HUDEP-2 (cell line): ENCODE measurements around the gene TNFRSF6B.

ENCODE experiments used
- DNase-seq, 76 experiments: peaks; one replicate each; lab custom pipeline; 2025; ENCODE audit not compliant: unreplicated experiment in 76 of 76; lab: John Stamatoyannopoulos, UW

The TNFRSF6B gene

GRCh38 chr20:63694584-63695423, 1.6 kb upstream of the TNFRSF6B start:
- no peak for DNase-seq

GRCh38 chr20:63695424-63696305, 787 bp upstream of the TNFRSF6B start:
- no peak for DNase-seq

DNA sequence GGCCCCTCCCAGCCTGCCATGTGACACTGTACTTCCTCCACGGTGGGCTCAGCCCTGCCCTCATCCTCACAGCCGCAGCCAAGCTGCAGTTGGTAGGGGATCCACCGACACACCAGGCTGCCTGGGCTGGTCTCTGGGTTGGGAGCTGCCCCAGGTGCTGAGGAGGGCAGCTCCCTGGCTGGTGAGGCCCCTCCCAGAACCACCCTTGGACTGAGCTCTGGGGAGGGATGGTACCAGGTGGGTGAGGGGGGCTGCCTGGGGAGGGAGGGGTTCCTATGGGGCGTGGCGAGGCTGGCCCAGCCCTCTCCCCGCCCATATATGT, 185 bp upstream of the TNFRSF6B start:
- DNase-seq: no peak

- no peak for DNase-seq
These were observed 960 bp downstream of the TNFRSF6B start for GRCh38 chr20:63697357-63697867.

DNA sequence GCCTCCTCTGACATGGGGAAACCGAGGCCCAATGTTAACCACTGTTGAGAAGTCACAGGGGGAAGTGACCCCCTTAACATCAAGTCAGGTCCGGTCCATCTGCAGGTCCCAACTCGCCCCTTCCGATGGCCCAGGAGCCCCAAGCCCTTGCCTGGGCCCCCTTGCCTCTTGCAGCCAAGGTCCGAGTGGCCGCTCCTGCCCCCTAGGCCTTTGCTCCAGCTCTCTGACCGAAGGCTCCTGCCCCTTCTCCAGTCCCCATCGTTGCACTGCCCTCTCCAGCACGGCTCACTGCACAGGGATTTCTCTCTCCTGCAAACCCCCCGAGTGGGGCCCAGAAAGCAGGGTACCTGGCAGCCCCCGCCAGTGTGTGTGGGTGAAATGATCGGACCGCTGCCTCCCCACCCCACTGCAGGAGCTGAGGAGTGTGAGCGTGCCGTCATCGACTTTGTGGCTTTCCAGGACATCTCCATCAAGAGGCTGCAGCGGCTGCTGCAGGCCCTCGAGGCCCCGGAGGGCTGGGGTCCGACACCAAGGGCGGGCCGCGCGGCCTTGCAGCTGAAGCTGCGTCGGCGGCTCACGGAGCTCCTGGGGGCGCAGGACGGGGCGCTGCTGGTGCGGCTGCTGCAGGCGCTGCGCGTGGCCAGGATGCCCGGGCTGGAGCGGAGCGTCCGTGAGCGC, 1.6 kb downstream of the TNFRSF6B start:
- no peak for DNase-seq

GRCh38 chr20:63698739-63699465, 2.5 kb downstream of the TNFRSF6B start:
- no peak for DNase-seq

DNA sequence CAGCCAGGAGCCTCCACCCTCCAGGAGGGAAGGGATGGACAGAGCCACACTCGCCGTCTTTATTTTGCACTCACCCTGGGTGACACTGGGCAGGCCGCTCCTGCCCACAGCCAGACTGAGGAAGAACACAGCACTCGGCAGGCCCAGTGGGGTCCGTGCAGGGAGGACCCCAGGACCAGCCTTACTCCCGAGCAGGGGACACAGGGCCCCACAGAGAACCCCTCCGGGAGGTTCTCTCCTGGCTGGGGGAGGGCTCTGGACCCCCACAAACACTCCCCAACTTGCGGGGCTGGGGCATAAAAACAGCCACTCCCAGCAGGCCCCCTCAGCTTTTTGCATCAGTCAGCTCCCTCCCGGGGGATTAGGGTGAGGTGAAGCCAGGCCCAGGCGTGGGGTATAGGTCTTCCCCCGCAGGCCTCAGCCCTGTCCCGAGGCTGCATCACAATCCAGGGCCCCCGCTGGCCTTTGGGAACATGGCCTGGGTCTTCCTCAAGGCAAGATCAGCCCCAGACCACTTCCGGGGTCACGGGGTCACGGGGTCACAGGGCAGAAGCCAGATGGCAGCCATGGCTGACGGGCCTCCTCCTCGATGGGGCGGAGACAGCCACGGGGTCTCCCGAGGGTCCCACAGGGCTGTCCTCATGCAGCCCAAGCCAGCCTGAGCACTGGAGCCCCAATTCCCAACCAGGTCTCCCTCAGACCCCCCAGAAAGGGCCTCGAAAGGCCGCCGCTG, 3.2 kb downstream of the TNFRSF6B start:
- DNase-seq: no peak

- no peak for DNase-seq
These were observed 4.0 kb downstream of the TNFRSF6B start for GRCh38 chr20:63700199-63701050.

DNA sequence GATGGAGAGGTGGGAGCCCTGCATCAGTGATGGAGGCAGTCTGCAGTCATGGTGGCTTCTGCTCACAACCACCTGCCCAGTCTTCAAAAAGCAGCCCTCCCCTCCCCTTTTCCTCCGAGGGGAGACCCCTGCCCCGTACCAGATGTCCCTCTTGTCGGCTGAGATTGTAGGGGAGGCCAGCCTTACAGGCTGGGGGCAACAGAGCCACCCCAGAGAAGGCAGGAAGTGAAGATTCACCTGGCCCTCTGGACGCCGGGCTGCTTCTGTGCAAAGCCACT, 4.5 kb downstream of the TNFRSF6B start:
- DNase-seq: no peak

DNA sequence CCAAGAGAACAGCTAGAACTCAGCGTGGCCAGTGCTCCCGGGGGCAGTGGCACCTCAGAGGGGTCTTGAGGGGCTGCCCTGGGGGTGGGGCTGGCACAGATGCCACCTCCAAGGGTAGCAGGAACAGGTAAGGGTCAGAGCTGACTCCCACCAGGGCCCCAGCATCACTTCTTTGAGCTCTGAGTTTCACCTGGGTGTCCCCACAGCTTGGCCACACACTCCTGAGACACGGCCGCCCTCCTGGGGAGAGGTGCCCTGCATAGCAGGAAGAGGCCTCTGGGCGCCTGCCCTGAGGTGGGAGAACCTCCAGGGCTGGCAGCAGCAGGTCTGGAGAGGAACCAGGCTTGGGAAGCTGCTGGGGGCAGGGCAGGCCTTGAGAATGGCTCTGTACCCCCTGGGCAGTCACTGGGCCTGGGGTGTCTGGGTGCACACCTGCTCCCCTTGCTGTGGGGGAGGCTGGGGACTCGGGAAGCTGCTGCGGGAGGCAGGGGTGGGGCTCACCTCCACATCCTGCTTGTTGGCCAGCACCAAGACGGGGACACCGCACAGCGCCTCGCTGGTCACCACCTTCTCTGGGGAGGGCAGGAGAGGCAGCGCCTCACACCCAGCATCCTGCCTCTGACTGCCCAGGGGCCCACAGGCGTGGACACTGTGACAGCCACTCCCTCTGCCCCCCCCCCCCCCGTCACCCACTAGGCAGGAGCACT, 5.0 kb downstream of the TNFRSF6B start:
- DNase-seq: no peak

DNA sequence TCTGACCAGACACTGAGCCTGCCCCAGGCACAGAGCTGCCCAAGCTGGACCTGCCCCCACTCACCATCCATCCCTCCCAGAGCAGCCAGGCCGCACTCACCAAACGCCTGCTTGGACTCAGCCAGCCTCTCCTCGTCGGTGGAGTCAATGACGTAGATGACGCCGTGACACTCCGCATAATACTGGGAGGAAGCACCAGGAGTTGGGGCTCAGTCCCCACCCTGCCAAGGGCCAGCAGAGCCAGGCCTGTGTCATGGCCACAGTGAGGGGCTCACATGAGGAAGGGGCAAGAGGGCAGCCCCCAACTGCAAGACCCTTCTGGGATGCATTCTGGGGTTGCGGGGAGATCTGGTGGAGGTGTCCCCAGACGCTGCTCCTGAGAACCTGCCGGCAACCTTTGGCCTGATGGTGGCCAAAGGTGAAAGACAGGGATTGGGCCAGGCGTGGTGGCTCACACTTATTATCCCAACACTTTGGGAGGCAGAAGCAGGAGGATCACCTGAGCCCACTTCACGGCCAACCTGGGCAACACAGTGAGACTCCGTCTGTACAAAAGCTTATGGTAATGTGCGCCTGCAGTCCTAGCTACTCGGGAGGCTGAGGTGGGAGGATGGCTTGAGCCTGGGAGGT, 5.7 kb downstream of the TNFRSF6B start:
- DNase-seq: no peak

DNA sequence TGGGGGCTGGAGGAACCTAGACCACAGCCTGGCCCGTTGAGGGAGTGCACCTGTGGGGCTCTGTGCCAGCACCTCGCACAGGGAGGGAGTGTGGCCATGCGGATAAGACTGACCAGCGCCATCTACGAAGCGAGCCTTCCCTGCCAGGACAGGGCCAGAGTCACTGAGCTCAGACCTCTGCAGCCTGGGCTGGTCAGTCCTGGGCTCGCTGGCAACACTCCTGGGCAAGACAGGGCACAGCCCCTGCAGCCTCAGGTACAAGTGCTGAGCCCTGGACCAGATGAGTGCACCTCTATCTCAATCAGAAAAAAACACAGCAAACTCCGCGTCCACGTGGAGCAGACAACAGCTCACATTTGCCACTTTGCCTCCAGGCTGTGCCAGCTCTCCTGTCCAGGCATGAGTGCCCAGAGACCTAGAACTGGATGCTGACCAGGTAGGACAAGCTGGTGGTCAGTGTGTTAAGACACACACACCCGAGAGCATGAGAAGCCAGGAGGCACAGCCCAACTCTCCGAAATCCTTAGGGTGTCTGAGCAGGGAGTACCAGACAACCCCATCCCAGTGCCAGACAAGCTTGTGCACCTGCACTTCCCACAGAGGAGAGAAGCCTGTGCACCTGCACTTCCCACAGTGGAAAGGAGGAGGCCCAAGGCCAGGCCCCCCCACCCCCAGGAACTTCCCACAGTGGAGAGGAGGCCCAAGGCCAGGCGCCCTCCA, 6.5 kb downstream of the TNFRSF6B start:
- DNase-seq: no peak

GRCh38 chr20:63703471-63703975, 7.1 kb downstream of the TNFRSF6B start:
- no peak for DNase-seq

DNA sequence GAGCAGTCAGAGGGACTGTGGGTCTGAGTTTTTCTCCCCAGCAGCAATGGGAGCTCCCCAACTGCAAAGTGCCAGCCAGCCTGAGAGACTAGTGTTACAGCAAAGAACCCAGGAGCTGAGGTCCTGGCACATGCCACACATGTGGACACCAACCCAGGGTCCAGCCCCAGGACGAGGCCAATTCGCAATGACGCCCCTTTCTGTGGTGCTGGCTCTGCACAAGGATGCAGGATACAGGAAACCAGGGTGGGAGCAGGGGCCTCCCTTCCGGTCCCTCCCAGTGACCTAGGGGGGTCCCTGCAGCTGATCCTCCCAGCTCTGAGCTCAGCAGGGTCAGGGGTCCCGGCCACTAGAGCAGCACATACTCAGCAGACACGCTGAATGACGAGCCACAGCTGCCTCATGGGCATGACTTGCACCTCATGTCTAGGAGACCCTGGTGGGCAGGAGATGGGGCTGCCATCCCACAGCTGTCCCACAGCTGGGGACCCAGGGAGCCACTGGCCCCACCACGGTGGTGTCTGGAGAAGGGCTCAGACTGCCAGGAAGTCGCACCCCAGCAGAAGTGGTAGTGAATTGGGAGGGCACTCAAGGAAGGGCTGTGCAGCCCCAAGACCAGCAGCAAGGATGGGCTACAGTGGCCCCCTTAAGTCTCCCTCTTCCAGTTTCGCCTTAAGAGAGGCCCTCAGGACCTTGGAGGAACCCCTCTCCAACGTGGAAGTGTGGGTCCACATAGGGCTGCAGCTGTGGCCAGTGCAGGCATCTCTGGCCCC, 7.7 kb downstream of the TNFRSF6B start:
- no peak for DNase-seq

- no peak for DNase-seq
These were observed 8.3 kb downstream of the TNFRSF6B start for GRCh38 chr20:63704749-63705117.

DNA sequence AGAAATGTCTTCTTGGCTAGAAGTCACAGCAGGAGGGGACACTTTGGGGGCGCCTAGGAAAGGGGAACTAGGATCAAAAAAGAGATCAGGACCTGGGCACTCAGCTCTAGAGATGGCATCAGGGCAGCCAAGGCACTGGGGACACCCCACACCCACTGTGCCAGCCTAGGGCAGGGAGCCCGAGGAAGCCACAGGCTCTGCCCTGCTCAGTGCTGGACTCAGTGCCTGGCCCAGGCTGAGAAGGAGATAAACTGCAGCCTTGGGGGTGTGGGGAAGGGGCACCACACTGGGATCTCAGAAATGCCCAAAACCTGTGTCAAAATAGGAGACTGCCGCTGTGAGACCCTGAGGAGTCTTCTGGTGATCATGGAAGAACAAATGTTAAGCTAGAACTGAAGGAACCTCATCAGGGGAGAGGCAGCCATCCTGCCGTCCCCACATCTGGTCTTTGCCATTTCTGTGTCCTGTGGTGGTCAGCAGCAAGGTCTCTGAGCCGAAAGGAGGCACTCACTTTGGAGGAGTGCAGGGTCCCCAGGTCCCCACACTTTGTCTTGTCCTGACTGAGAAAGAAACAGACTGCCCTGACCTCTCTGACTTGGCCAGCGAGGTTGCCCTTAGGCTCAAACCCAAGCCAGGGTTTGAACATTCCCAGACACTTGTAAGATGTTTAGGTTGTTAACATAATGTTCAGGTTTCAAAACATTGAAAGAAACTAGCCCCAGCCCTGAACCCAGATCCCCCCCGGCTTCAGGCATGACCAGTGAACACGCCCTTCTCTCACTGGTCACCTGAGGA, 9.0 kb downstream of the TNFRSF6B start:
- no peak for DNase-seq
